Astrocyte (in vitro differentiated cells and primary cell): ENCODE results near the gene IPO4.

Experiments
- EZH2 ChIP-seq: IDR thresholded peaks from 2 replicates; pipeline ENCODE4 v1.6.1; 2012; ENCODE audit warnings: mild to moderate bottlenecking, low read length, inconsistent platforms; ENCODE audit not compliant: insufficient read depth
- TF ChIP-seq, protein P1 (sequence below): IDR thresholded peaks from 2 replicates; pipeline ENCODE4 v1.5.1; 2011; ENCODE audit warnings: low read depth, mild to moderate bottlenecking, inconsistent platforms, low read length, moderate library complexity; ENCODE audit not compliant: insufficient read depth

DNA sequence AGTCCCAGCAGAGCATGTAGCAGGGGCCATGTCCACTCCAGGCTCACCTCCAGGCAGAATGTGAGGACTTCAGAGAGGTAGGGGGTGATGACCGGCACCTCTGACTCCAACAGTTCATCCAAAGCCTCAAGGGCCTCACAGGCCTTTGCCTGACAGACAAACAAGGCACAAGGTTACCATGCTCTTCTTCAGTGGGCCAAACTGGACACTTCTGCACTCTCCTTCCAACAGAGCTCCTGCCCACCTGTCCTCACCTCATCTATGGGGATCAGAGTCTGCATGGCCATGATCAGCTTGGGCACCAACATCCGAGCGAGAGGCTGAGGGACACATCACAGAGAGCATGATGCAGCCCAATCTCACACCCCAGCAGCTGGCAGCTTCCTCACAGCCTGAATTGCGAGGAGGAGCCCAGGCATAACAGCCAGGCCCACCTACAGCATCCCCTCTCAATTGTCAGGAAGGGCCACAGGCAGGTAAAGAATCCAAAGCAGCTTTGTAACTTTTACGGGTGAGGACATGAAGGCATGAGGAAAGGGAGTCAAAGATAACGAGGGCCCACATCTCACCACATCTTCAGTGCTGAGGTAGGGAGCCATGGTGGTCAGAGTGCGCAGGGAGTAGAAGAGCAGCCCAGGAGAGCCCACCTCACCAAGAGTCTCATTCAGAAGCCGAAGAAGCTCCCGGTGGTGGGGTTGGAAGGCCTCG is 1.6 kb downstream of the IPO4 start:
- TF ChIP-seq, protein P1, sequence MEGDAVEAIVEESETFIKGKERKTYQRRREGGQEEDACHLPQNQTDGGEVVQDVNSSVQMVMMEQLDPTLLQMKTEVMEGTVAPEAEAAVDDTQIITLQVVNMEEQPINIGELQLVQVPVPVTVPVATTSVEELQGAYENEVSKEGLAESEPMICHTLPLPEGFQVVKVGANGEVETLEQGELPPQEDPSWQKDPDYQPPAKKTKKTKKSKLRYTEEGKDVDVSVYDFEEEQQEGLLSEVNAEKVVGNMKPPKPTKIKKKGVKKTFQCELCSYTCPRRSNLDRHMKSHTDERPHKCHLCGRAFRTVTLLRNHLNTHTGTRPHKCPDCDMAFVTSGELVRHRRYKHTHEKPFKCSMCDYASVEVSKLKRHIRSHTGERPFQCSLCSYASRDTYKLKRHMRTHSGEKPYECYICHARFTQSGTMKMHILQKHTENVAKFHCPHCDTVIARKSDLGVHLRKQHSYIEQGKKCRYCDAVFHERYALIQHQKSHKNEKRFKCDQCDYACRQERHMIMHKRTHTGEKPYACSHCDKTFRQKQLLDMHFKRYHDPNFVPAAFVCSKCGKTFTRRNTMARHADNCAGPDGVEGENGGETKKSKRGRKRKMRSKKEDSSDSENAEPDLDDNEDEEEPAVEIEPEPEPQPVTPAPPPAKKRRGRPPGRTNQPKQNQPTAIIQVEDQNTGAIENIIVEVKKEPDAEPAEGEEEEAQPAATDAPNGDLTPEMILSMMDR: no peak
- no peak for TF ChIP-seq EZH2
